ENCODE results near the gene EYS. TPM values are rescaled to one million over a fixed set of nuclear protein-coding genes. Genes with fewer than 3 reads are reported as not detected.

The EYS gene
- polyA plus RNA-seq, 1 of the 3 experiments (the other 2 are of a cell fraction) = 0.05 TPM

DNA sequence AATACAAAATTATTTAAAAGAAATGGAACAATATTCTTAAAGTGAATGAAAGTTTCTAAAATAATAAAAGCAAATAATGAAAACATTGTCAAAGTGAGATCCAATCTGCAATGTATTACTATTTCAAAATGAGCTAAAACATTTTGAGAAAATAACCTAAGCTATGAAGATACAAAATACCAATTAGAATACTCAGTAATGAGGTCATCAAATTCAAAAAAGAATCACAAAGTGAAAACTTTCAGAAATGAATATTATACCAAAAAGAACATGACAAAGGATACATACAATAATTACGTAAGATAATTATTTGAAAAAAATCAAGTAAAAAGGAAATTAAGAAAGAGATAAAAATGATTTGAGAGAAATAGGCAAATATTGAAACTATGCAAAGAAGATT, 634.5 kb downstream of the EYS start:
- H3K27me3 ChIP-seq (ENCODE audit: insufficient read depth) = no peaks in the 10 kb centered on the region
- no peak overlapping the region for H3K27ac ChIP-seq (ENCODE audit: low read depth in 2 of 2, low read length in 1 of 2)
- 86% methylated on average over 1 of the region's 1 CpG for WGBS (ENCODE audit: low lambda C conversion rate)
- H3K36me3 ChIP-seq (replicated peaks in 1 of 2; ENCODE audit: control insufficient read depth in 1 of 2, insufficient read depth in 2 of 2, low read length in 1 of 2) = no peaks in the 10 kb centered on the region
- ChIA-PET POLR2A (no interaction called here), CTCF (no interaction called here)
- no peaks in the 10 kb centered on the region for H3K9me2 ChIP-seq
- no peak overlapping the region for H3K9ac ChIP-seq
- no peak overlapping the region for H3K4me2 ChIP-seq
- H3K9me3 ChIP-seq = no peaks in the 10 kb centered on the region
- no peak overlapping the region for H3K4me3 ChIP-seq (ENCODE audit: low read depth in 2 of 2, low read length in 1 of 2)
- H3K79me2 ChIP-seq (ENCODE audit: insufficient read depth) = no peaks in the 10 kb centered on the region
- DNase-seq = no peak
- no peak overlapping the region for H2AFZ ChIP-seq (ENCODE audit: low read depth)
- no peaks in the 10 kb centered on the region for H4K20me1 ChIP-seq (ENCODE audit: insufficient read depth)
- no peaks in the 10 kb centered on the region for H3F3A ChIP-seq (replicated peaks; ENCODE audit: insufficient read depth)
- H3K4me1 ChIP-seq (ENCODE audit: control insufficient read depth in 1 of 2, insufficient read depth in 2 of 2, low read depth in 1 of 2, low read length in 1 of 2) = no peaks in the 10 kb centered on the region
- TF ChIP-seq RFX5 (IDR thresholded peaks at IDR 0.05; ENCODE audit: low read length) (no peak), EZH2phosphoT487 (IDR thresholded peaks at IDR 0.05; ENCODE audit: borderline replicate concordance, low read depth) (no peak), MEF2A (IDR thresholded peaks at IDR 0.05; ENCODE audit: borderline replicate concordance, low read depth) (no peak), MAX (IDR thresholded peaks at IDR 0.05; ENCODE audit: low read depth) (no peak), USF2 (IDR thresholded peaks at IDR 0.05; ENCODE audit: borderline replicate concordance, low read depth, low read length) (no peak), FOSL2 (IDR thresholded peaks at IDR 0.05; ENCODE audit: borderline replicate concordance, low read depth) (no peak), TAF1 (IDR thresholded peaks at IDR 0.05; ENCODE audit: borderline replicate concordance, low read depth, low read length) (no peak), ELF1 (IDR thresholded peaks at IDR 0.05) (no peak), GABPA (IDR thresholded peaks at IDR 0.05; ENCODE audit: low read depth) (no peak), CHD2 (IDR thresholded peaks at IDR 0.05; ENCODE audit: low read length, partially characterized antibody) (no peak), TCF12 (IDR thresholded peaks at IDR 0.05) (no peak), SIN3A (IDR thresholded peaks at IDR 0.05; ENCODE audit: borderline replicate concordance, low read depth, low read length) (no peak), YY1 (IDR thresholded peaks at IDR 0.05; ENCODE audit: low read depth) (no peak)
- TF ChIP-seq, protein P1, sequence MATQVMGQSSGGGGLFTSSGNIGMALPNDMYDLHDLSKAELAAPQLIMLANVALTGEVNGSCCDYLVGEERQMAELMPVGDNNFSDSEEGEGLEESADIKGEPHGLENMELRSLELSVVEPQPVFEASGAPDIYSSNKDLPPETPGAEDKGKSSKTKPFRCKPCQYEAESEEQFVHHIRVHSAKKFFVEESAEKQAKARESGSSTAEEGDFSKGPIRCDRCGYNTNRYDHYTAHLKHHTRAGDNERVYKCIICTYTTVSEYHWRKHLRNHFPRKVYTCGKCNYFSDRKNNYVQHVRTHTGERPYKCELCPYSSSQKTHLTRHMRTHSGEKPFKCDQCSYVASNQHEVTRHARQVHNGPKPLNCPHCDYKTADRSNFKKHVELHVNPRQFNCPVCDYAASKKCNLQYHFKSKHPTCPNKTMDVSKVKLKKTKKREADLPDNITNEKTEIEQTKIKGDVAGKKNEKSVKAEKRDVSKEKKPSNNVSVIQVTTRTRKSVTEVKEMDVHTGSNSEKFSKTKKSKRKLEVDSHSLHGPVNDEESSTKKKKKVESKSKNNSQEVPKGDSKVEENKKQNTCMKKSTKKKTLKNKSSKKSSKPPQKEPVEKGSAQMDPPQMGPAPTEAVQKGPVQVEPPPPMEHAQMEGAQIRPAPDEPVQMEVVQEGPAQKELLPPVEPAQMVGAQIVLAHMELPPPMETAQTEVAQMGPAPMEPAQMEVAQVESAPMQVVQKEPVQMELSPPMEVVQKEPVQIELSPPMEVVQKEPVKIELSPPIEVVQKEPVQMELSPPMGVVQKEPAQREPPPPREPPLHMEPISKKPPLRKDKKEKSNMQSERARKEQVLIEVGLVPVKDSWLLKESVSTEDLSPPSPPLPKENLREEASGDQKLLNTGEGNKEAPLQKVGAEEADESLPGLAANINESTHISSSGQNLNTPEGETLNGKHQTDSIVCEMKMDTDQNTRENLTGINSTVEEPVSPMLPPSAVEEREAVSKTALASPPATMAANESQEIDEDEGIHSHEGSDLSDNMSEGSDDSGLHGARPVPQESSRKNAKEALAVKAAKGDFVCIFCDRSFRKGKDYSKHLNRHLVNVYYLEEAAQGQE (IDR thresholded peaks at IDR 0.05; ENCODE audit: low read depth, low read length) = no peak
- TF ChIP-seq, protein P2, sequence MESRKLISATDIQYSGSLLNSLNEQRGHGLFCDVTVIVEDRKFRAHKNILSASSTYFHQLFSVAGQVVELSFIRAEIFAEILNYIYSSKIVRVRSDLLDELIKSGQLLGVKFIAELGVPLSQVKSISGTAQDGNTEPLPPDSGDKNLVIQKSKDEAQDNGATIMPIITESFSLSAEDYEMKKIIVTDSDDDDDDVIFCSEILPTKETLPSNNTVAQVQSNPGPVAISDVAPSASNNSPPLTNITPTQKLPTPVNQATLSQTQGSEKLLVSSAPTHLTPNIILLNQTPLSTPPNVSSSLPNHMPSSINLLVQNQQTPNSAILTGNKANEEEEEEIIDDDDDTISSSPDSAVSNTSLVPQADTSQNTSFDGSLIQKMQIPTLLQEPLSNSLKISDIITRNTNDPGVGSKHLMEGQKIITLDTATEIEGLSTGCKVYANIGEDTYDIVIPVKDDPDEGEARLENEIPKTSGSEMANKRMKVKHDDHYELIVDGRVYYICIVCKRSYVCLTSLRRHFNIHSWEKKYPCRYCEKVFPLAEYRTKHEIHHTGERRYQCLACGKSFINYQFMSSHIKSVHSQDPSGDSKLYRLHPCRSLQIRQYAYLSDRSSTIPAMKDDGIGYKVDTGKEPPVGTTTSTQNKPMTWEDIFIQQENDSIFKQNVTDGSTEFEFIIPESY (IDR thresholded peaks at IDR 0.05; ENCODE audit: borderline replicate concordance, low read depth) = no peak

All from SK-N-SH (cell line).